Cardiac fibroblast (primary cell): ENCODE data around the gene GPR151.

Source experiments
- DNase-seq, 2 donors: peaks; one replicate each; pipeline versions ENCODE4 v3.0.0 to v3.0.0-alpha.2; 2010; ENCODE audit warnings: low read depth in 2 of 2
- H3K4me3 ChIP-seq, 2 donors: replicated peaks in 1 of 2; 1 replicate in 1 of 2; 2 replicates in 1 of 2; pipeline ENCODE4 v1.5.1; 2011; ENCODE audit warnings: low read depth in 2 of 2, low read length in 2 of 2, mild to moderate bottlenecking in 2 of 2, moderate library complexity in 1 of 2
- TF ChIP-seq, protein P1 (sequence below): IDR thresholded peaks from one replicate; pipeline ENCODE4 v1.5.1; 2011; ENCODE audit warnings: low read depth, mild to moderate bottlenecking, low read length, inconsistent platforms

Gene GPR151

DNA sequence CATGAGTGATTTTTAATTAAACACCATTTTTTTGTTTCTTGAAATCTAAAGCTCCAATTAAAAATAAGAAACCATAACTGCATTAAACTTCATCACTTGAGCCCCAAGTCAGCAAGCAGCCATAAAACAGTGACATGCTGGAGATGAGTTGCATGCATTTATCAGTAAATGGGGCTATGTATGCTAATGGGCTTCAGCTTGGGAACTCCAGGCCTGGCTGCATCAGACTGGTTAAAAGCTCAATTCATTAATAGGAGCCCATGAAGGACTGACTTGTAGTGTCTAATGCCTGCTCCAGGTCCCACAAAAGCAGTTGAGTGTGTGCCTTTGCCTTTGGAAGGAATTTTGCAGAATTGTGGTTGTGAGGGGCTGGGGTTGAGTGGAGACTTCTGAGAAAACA lies 33.6 kb upstream of the GPR151 start:
- H3K4me3 ChIP-seq, result no peak overlapping the region
- DNase-seq, result no peak
- TF ChIP-seq, protein P1, sequence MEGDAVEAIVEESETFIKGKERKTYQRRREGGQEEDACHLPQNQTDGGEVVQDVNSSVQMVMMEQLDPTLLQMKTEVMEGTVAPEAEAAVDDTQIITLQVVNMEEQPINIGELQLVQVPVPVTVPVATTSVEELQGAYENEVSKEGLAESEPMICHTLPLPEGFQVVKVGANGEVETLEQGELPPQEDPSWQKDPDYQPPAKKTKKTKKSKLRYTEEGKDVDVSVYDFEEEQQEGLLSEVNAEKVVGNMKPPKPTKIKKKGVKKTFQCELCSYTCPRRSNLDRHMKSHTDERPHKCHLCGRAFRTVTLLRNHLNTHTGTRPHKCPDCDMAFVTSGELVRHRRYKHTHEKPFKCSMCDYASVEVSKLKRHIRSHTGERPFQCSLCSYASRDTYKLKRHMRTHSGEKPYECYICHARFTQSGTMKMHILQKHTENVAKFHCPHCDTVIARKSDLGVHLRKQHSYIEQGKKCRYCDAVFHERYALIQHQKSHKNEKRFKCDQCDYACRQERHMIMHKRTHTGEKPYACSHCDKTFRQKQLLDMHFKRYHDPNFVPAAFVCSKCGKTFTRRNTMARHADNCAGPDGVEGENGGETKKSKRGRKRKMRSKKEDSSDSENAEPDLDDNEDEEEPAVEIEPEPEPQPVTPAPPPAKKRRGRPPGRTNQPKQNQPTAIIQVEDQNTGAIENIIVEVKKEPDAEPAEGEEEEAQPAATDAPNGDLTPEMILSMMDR, result no peak

DNA sequence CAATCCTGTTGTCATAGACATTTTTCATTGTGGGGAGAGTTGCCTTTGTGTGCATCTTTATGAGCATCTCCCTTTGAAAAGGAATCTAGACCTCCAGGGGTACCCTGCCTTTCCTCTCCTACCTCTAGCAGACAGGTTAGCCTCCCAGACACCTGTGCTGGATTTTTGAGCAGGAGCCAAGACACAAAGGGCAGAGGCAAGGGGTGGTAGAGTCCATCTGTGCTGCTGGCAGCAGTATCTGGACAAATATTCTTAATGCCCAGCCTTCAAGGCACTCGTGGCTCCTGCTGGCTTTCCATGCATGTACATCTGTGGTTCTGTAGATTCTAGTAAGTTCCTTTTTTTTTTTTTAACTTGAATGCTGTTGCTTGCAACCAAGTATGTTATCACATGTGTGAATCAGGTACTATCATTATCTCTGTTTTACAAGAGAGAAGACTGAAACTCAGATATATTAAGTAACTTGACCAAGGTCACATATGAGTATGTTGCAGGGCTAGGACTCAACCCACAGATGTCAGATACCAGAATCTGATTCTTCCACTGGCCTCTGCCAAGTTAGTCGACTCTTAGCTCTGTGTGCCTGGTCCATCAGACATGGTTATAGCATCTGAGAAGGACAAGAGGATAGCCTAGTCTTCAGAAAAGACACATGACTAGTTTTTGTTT lies 32.9 kb upstream of the GPR151 start:
- H3K4me3 ChIP-seq, result no peak overlapping the region
- DNase-seq, result no peak
- TF ChIP-seq, protein P1, result no peak

DNA sequence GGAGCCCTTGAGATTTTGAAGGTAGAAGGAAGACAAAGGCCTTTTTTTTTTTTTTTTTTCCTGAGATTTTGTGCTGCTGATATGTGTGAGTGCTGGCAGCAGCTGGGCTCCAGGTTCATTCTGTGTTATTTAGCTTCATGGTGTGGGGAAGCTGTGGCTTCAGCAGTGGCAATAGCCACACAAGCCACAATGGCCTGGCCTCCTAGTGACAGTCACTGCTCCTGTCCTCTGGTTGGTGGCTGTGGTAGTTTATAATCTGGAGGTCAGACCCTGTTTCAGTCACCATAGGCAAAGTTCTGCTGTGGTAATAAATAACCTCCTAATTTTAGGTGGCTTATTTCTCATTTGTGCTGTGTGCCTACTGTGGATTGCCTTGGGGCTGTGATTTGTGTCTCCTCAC lies 28.2 kb upstream of the GPR151 start:
- DNase-seq, result no peak
- TF ChIP-seq, protein P1, result no peak
- no peak overlapping the region for H3K4me3 ChIP-seq

DNA sequence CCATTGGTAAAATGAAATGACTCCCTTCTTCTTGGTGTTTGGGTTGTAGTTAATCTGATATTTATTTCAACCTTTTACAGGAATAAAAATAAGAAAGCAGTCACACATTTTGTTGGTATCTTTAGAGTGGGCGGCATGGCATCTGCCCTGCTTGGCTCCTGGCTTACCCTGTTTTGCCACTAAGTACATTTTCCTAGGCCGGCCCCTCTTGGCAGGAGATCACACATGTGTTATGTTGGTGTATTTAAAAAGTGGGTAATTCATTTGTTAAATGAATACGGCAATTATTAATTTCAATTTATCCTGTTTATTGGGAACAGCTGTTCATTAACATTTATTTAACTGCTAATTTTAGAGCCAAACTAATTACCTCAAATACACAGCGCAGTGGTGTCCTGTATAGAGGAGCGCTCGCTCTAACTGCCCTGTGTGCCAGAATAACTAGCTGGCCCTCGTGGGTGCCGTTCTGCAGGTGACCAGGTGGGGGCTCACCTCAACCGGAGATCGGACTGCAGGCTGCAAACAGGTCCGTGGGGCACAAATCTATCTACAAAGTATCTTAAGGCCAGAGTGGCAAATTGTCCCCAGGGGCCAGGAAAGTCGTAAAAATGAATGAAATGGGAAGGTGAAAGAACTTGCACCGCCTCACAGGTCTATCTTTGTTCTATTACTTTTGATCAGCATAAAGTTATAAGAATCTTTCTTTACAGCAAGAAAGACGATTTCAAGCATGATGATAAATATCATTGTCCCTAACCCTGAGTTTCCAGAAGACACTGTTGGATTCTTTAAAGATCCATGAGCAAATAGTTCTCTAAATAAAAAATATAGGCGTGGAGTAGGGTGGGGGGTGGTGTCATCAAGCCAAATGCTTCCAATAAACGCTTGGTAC lies 26.2 kb upstream of the GPR151 start:
- peak; percentile 68 to 71 for DNase-seq
- TF ChIP-seq, protein P1, result peak; percentile 93
- H3K4me3 ChIP-seq, result no peak overlapping the region

DNA sequence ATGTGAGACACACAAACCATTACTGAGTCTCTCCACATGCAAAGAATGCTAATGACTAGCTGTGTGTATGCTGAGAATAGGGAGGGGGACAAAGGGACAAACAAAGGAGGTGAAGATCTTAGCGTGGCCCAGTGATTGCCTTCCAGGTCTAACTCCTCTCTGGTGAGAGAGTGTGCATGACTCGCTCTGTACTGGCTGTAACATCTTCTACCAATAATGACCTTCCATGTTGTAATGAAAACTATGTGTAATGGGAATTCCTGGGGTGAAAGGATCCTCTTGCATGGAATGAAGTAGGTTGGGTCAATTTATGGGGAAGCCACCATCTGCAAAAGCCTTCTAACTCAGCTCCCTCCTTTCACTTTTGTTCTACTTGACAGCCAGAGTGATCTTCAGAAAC lies 24.4 kb upstream of the GPR151 start:
- TF ChIP-seq, protein P1, result no peak

DNA sequence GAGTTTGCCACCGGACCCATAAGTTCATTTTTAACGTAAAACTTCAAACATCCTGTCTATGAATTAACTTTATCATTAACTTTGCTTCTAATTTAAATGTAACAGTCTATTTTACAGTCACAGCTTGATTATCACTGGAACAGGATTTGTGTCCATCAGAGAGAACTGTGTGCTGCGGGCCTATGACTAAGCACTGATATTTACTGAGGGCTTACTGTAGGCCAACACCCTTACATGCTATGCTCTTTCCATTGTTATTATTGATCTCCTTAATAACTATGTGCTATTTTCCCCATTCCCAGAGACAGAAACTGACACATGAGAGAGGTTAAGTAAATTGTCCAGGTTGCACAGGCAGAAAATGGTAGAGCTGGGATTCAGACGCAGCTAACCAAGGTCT lies 24.0 kb upstream of the GPR151 start:
- TF ChIP-seq, protein P1, result no peak
- H3K4me3 ChIP-seq, result no peak overlapping the region
- DNase-seq, result no peak

More for the DNA sequence above, 24.4 kb upstream of the GPR151 start:
- H3K4me3 ChIP-seq, result no peak overlapping the region
- DNase-seq, result peak in 1 of 2 donors; percentile 4
